Gastroesophageal sphincter (tissue), 4 donors: ENCODE data around the gene TUBGCP6. TPM values are rescaled to one million over a fixed set of nuclear protein-coding genes. Genes with fewer than 3 reads are reported as not detected.

Source experiments
- ATAC-seq: fragments of 150-250 bp; one replicate; pipeline ENCODE4 v1.9.1; 2016; ENCODE audit warnings: mild to moderate bottlenecking, moderate library complexity
- H3K27ac ChIP-seq, 4 donors: fragments of 200-600 bp; sonication (generic) in 3 of 4; 1 replicate in 3 of 4; 2 replicates in 1 of 4; pipeline ENCODE4 v1.5.1; 2016 to 2019
- H3K27me3 ChIP-seq: fragments of 200-600 bp; sonication (generic); one replicate; pipeline ENCODE4 v1.5.1; 2019
- H3K36me3 ChIP-seq, 2 donors: fragments of 200-600 bp; sonication (generic); one replicate each; pipeline ENCODE4 v1.5.1; 2019; ENCODE audit warnings: control low read depth in 1 of 2
- H3K4me1 ChIP-seq, 3 donors: fragments of 200-600 bp; sonication (generic); 1 replicate in 2 of 3; 2 replicates in 1 of 3; pipeline ENCODE4 v1.5.1; 2016 to 2019; ENCODE audit warnings: control low read depth in 2 of 3
- H3K4me3 ChIP-seq, 2 donors: fragments of 200-600 bp; sonication (generic); one replicate each; pipeline ENCODE4 v1.5.1; 2019; ENCODE audit warnings: mild to moderate bottlenecking in 1 of 2, moderate library complexity in 1 of 2
- H3K9me3 ChIP-seq, 3 donors: fragments of 200-600 bp; sonication (generic); one replicate each; pipeline ENCODE4 v1.5.1; 2017 to 2019; ENCODE audit warnings: control low read depth in 2 of 3
- EP300 ChIP-seq: sonication (generic); formaldehyde crosslinking; IDR thresholded peaks from one replicate; pipeline ENCODE4 v1.6.1; 2017; ENCODE audit warnings: antibody characterized with exemption, mild to moderate bottlenecking
- POLR2A ChIP-seq, 2 donors: fragments of 450-650 bp; IDR thresholded peaks; one replicate each; pipeline ENCODE4 v1.6.1; 2017; ENCODE audit warnings: antibody characterized with exemption in 2 of 2, mild to moderate bottlenecking in 2 of 2, moderate library complexity in 1 of 2
- POLR2AphosphoS5 ChIP-seq: sonication (generic); formaldehyde crosslinking; IDR thresholded peaks from one replicate; pipeline ENCODE4 v1.6.1; 2017; ENCODE audit warnings: antibody characterized with exemption
- WGBS, 2 donors: methylation state at CpG; one replicate each; pipeline ENCODE4 v1.1.5; 2018; ENCODE audit warnings: low coverage in 1 of 2; 5-methylcytosine and 5-hydroxymethylcytosine counted together
- total RNA-seq, 4 donors: library from RNA; depleted of rRNA; stranded (reverse); fragments of >200 nt; gene quantifications; one replicate each; pipeline ENCODE4 v1.1.0, GENCODE V29; 2016
- TF ChIP-seq, protein P1 (sequence below), 4 experiments: fragments of 200-600 bp in 2 of 4; fragments of 450-650 bp in 2 of 4; sonication (generic) in 1 of 4; IDR thresholded peaks; one replicate each; pipeline ENCODE4 v1.5.1; 2017 to 2019; ENCODE audit warnings: antibody characterized with exemption in 4 of 4, mild to moderate bottlenecking in 2 of 4, moderate library complexity in 2 of 4

TUBGCP6 gene
- total RNA-seq, 4 donors from 2014 or later = 26.1 to 48.3 (median 37.4) TPM

DNA sequence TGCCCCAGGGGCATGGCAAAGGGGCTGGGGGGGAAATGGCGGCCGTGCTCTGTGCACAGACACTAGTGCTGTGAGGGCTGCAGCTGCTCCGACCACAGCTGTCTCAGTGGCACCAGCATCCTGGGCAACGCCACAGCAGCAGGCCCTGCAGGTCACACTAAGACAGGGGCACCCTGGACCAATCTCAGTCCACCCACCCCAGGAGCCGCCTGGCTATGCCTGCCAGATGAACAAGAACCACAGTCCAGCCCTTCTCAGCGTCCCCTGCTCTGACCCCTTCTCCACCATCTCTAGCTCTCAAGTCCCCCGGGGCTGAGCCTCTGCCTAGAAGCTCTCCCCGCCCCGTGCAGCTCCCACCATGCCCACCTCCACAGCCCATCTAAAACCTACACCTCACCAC is 16.5 kb downstream of the TUBGCP6 start:
- TF ChIP-seq POLR2A (IDR thresholded peaks at IDR 0.05) (no peak), EP300 (no peak), POLR2AphosphoS5 (no peak)
- TF ChIP-seq, protein P1, sequence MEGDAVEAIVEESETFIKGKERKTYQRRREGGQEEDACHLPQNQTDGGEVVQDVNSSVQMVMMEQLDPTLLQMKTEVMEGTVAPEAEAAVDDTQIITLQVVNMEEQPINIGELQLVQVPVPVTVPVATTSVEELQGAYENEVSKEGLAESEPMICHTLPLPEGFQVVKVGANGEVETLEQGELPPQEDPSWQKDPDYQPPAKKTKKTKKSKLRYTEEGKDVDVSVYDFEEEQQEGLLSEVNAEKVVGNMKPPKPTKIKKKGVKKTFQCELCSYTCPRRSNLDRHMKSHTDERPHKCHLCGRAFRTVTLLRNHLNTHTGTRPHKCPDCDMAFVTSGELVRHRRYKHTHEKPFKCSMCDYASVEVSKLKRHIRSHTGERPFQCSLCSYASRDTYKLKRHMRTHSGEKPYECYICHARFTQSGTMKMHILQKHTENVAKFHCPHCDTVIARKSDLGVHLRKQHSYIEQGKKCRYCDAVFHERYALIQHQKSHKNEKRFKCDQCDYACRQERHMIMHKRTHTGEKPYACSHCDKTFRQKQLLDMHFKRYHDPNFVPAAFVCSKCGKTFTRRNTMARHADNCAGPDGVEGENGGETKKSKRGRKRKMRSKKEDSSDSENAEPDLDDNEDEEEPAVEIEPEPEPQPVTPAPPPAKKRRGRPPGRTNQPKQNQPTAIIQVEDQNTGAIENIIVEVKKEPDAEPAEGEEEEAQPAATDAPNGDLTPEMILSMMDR (IDR thresholded peaks at IDR 0.05) = no peak
- no peak for ATAC-seq
- no peak overlapping the region for H3K4me3 ChIP-seq
- H3K9me3 ChIP-seq = no peaks in the 10 kb centered on the region
- H3K27ac ChIP-seq = no peak overlapping the region
- peaks cover 0 to 97% of the 10 kb centered on the region in 2 donors for H3K36me3 ChIP-seq
- no peaks in the 10 kb centered on the region for H3K27me3 ChIP-seq
- H3K4me1 ChIP-seq = no peaks in the 10 kb centered on the region
- WGBS, 2 donors = 94% methylated on average over 3 of the region's 9 CpGs; no CpG with 5 or more reads in 1 of the 2 donors

DNA sequence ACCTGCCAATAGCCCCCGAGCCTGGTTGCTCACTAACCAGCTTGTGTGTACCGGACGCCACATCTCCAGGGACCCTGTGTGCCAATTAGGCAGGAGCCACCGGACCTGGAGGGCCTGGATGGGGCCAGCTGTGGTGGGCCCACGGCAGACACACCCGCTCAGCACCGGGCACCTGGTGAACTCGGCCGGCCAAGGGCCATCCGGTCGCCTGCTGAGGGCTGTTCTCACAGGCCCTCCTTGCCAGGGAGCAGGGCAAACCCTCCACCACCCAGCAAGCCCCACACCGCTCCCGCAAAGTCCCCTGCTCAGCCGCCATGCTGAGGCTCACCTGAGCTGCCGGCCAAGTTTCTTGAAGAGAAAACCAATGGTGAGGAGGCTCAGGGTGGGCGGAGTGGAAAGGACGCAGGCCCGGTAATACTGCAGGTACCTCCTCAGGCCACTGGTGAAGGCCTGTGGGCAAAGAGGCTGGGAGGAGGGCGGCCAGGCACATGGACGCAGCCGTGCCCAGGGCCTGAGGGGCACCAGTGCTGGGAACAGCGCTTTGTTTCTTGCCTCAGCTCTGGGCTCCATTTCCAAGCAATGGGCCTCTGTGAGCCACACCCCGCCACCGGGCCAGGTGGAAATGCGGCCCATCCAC is 17.1 kb downstream of the TUBGCP6 start:
- Histone ChIP-seq H3K36me3 (peaks cover 0 to 97% of the 10 kb centered on the region in 2 donors), H3K4me1 (no peaks in the 10 kb centered on the region), H3K27me3 (no peaks in the 10 kb centered on the region), H3K9me3 (no peaks in the 10 kb centered on the region), H3K27ac (no peak overlapping the region), H3K4me3 (no peak overlapping the region)
- ATAC-seq = no peak
- TF ChIP-seq, protein P1 (IDR thresholded peaks at IDR 0.05) = no peak
- no peak for TF ChIP-seq EP300
- no peak for TF ChIP-seq POLR2A (IDR thresholded peaks at IDR 0.05)
- no peak for TF ChIP-seq POLR2AphosphoS5
- WGBS, 2 donors = 60 to 98% methylated on average over 1 to 8 of the region's 25 CpGs

DNA sequence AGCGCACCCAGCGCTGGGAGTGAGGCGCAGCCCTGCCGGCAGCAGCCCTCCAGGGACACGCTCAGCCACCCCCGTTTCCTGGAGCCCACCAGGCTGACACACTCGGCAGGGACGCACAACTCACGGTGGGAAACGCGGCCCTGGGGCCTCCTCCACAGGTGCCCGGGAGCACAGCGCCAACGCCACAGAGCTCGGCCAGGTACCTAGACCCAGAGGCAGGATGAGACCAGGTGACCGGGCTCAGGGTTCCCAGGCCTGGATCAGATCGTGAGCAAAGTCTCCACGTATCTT is 18.0 kb downstream of the TUBGCP6 start:
- ATAC-seq = no peak
- Histone ChIP-seq H3K36me3 (peaks cover 0 to 97% of the 10 kb centered on the region in 2 donors), H3K27ac (no peak overlapping the region), H3K4me3 (no peak overlapping the region), H3K9me3 (no peaks in the 10 kb centered on the region), H3K4me1 (no peaks in the 10 kb centered on the region), H3K27me3 (no peaks in the 10 kb centered on the region)
- TF ChIP-seq EP300 = no peak
- TF ChIP-seq POLR2A (IDR thresholded peaks at IDR 0.05) = no peak
- no peak for TF ChIP-seq POLR2AphosphoS5
- TF ChIP-seq, protein P1 (IDR thresholded peaks at IDR 0.05) = no peak
- 86% methylated on average over 3 of the region's 18 CpGs; no CpG with 5 or more reads in 1 of the 2 donors for WGBS, 2 donors

DNA sequence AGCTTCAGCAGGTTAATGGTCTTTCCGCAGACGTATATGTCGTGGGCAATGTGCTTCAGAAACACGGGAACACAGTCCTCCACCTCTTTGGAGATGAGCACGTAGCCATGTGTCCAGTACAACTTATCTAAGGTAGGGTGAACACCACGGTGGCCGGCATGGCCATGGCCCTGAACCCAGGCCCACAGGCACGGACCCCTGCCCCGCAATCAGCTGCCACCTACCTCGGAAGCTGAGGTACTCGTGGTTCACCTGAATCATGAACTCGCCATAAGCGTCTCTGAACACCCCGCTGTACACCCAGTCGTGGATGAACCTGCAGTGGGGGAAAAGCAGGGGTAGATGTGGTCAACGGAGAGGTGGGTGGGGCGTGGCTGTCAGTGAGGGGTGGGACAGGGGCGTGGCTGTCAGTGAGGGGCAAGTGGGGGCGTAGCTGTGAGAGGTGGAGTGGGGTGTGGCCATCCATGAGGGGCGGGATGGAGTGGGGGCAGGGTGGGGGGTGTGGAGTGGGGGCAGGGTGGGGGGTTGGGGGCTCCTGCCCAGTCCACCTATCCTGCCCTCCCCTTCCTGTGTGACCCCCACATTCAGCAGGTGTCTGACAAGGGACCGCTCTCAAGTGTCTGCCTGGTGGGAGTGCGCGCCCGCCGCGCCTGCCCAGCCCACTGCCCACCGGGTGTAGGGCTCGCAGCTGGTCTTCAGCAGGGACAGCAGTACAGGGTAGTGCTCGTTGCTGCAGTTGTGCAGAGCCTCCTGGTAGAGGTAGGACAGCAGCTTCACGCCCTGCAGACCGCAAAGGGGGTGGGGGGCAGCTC is 18.6 kb downstream of the TUBGCP6 start:
- no peak overlapping the region for H3K27ac ChIP-seq
- no peaks in the 10 kb centered on the region for H3K27me3 ChIP-seq
- no peak for TF ChIP-seq POLR2AphosphoS5
- no peak for TF ChIP-seq POLR2A (IDR thresholded peaks at IDR 0.05)
- TF ChIP-seq, protein P1 (IDR thresholded peaks at IDR 0.05) = no peak
- no peak for TF ChIP-seq EP300
- 80% methylated on average over 9 of the region's 31 CpGs; no CpG with 5 or more reads in 1 of the 2 donors for WGBS, 2 donors
- no peaks in the 10 kb centered on the region for H3K4me1 ChIP-seq
- H3K36me3 ChIP-seq = peaks cover 0 to 98% of the 10 kb centered on the region in 2 donors
- ATAC-seq = no peak
- no peaks in the 10 kb centered on the region for H3K9me3 ChIP-seq
- no peak overlapping the region for H3K4me3 ChIP-seq
